H1 (cell line): ENCODE results near the gene GEN1. TPM values are rescaled to one million over a fixed set of nuclear protein-coding genes. Genes with fewer than 3 reads are reported as not detected.

Experiments used
- polyA plus RNA-seq, 7 experiments: library from polyadenylated mRNA; depleted of rRNA in 3 of 7; stranded (reverse) in 5 of 7; unstranded in 2 of 7; fragments of >200 nt in 5 of 7; fragments of 200-250 nt in 2 of 7; gene quantifications; 1 replicate in 5 of 7; 2 replicates in 1 of 7; 4 replicates in 1 of 7; pipeline versions ENCODE4 v1.2.1 to v1.2.3, GENCODE V29; 2011 to 2013; ENCODE audit warnings: missing spikeins in 2 of 7, mixed read lengths in 2 of 7
- total RNA-seq: library from RNA; stranded (reverse); fragmentation: NEBNext Ultra II Directional; extraction: Animal tissue kit (Norgen Biotek cat#: 25700); gene quantifications from 2 replicates; pipeline ENCODE4 v1.2.1, GENCODE V29; 2021
- TF ChIP-seq, protein P1 (sequence below): fragments of 300-600 bp; sonication (generic); IDR thresholded peaks from 2 replicates; pipeline ENCODE4 v1.7.1; 2012; ENCODE audit warnings: low read length, moderate library complexity, mild to moderate bottlenecking, inconsistent platforms; ENCODE audit not compliant: insufficient replicate concordance
- TF ChIP-seq, protein P2 (sequence below): IDR thresholded peaks from 2 replicates; pipeline ENCODE4 v1.6.1; 2011; ENCODE audit warnings: low read depth, mild to moderate bottlenecking, low read length; ENCODE audit not compliant: insufficient read depth

GEN1 gene
- total and polyA plus RNA-seq, 2 of the 8 experiments (the other 6 are each of a cell fraction or from before 2014, with no cell fraction given), result 6.9 to 19.2 TPM

- TF ChIP-seq, protein P1, sequence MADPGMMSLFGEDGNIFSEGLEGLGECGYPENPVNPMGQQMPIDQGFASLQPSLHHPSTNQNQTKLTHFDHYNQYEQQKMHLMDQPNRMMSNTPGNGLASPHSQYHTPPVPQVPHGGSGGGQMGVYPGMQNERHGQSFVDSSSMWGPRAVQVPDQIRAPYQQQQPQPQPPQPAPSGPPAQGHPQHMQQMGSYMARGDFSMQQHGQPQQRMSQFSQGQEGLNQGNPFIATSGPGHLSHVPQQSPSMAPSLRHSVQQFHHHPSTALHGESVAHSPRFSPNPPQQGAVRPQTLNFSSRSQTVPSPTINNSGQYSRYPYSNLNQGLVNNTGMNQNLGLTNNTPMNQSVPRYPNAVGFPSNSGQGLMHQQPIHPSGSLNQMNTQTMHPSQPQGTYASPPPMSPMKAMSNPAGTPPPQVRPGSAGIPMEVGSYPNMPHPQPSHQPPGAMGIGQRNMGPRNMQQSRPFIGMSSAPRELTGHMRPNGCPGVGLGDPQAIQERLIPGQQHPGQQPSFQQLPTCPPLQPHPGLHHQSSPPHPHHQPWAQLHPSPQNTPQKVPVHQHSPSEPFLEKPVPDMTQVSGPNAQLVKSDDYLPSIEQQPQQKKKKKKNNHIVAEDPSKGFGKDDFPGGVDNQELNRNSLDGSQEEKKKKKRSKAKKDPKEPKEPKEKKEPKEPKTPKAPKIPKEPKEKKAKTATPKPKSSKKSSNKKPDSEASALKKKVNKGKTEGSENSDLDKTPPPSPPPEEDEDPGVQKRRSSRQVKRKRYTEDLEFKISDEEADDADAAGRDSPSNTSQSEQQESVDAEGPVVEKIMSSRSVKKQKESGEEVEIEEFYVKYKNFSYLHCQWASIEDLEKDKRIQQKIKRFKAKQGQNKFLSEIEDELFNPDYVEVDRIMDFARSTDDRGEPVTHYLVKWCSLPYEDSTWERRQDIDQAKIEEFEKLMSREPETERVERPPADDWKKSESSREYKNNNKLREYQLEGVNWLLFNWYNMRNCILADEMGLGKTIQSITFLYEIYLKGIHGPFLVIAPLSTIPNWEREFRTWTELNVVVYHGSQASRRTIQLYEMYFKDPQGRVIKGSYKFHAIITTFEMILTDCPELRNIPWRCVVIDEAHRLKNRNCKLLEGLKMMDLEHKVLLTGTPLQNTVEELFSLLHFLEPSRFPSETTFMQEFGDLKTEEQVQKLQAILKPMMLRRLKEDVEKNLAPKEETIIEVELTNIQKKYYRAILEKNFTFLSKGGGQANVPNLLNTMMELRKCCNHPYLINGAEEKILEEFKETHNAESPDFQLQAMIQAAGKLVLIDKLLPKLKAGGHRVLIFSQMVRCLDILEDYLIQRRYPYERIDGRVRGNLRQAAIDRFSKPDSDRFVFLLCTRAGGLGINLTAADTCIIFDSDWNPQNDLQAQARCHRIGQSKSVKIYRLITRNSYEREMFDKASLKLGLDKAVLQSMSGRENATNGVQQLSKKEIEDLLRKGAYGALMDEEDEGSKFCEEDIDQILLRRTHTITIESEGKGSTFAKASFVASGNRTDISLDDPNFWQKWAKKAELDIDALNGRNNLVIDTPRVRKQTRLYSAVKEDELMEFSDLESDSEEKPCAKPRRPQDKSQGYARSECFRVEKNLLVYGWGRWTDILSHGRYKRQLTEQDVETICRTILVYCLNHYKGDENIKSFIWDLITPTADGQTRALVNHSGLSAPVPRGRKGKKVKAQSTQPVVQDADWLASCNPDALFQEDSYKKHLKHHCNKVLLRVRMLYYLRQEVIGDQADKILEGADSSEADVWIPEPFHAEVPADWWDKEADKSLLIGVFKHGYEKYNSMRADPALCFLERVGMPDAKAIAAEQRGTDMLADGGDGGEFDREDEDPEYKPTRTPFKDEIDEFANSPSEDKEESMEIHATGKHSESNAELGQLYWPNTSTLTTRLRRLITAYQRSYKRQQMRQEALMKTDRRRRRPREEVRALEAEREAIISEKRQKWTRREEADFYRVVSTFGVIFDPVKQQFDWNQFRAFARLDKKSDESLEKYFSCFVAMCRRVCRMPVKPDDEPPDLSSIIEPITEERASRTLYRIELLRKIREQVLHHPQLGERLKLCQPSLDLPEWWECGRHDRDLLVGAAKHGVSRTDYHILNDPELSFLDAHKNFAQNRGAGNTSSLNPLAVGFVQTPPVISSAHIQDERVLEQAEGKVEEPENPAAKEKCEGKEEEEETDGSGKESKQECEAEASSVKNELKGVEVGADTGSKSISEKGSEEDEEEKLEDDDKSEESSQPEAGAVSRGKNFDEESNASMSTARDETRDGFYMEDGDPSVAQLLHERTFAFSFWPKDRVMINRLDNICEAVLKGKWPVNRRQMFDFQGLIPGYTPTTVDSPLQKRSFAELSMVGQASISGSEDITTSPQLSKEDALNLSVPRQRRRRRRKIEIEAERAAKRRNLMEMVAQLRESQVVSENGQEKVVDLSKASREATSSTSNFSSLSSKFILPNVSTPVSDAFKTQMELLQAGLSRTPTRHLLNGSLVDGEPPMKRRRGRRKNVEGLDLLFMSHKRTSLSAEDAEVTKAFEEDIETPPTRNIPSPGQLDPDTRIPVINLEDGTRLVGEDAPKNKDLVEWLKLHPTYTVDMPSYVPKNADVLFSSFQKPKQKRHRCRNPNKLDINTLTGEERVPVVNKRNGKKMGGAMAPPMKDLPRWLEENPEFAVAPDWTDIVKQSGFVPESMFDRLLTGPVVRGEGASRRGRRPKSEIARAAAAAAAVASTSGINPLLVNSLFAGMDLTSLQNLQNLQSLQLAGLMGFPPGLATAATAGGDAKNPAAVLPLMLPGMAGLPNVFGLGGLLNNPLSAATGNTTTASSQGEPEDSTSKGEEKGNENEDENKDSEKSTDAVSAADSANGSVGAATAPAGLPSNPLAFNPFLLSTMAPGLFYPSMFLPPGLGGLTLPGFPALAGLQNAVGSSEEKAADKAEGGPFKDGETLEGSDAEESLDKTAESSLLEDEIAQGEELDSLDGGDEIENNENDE, result no peak
- TF ChIP-seq, protein P2, sequence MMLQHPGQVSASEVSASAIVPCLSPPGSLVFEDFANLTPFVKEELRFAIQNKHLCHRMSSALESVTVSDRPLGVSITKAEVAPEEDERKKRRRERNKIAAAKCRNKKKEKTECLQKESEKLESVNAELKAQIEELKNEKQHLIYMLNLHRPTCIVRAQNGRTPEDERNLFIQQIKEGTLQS, result no peak
Observed at GRCh38 chr2:17752892-17753802, 791 bp upstream of the GEN1 start (continued).
